ENCODE data around the gene ATL3. TPM values are rescaled to one million over a fixed set of nuclear protein-coding genes. Genes with fewer than 3 reads are reported as not detected.
A peak's percentile ranks its signal among the peaks of the same experiment; 100 is the strongest.

ATL3 gene
- total RNA-seq, 1 experiment from 2014 or later, result 98.3 TPM

DNA sequence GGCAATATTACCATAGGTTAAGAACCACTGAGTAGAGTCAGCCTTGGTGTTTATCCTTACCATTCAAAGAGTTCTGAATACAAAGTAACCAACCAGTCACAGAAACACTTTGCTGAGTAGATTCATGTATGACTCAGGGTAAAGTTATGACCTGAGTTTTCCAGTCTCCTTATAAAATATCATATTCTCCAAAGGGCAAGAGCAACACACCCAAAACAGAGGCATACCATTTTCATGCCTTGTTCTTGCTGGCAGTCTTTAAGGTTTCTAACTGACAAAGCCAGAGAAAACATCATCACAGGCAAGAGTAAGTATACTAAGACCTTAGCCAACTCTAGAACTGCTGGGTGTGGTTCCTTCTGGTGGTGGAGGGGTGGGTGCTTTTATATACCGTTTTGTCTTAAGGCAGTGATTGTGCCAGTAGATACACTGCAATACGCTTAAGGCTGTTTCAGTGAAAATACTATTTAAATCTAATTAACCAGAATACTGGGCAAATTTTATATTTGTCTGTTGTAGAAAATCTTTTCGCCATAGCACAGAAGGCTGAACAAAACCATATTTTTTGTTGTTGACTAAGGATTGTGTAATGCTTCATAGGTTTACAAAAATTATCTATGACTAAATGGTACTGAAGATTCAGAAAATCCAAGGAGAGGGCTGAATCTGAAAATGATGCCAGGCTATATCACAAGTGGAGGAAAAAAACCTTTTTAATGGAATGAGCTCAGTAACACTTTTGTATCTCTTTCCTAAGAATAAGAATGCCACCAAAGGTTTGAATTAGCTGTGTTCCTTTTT lies 3.0 kb downstream of the ATL3 start:
- no peaks in the 10 kb centered on the region for H3K9me2 ChIP-seq (ENCODE audit: insufficient read depth)
- H3K79me2 ChIP-seq (ENCODE audit: low read depth), result peaks cover 72% of the 10 kb centered on the region
- peaks cover 3% of the 10 kb centered on the region; the same call in 1 of the 2 replicates for H3K36me3 ChIP-seq (ENCODE audit: low read depth)
- peaks cover 60% of the 10 kb centered on the region for H3F3A ChIP-seq (ENCODE audit: insufficient read depth, low read depth)
- BruUV-seq (replicated peaks), result TSS peak; percentile 65
- intact Hi-C loops (cut with micrococcal nuclease; ENCODE audit: unreplicated experiment), result no loop called here
- no peaks in the 10 kb centered on the region for H3K27me3 ChIP-seq (ENCODE audit: insufficient read depth, low read depth)
- no peaks in the 10 kb centered on the region for H3K9me3 ChIP-seq (ENCODE audit: insufficient read depth, low read depth)
- peaks cover 16% of the 10 kb centered on the region for H4K20me1 ChIP-seq (ENCODE audit: insufficient read depth)
- H2AFZ ChIP-seq, result no peak overlapping the region
- ChIA-PET CTCF (interaction anchor here (0.6 to 1.1 kb wide), 3 partner anchors 13 to 158 kb away, joined by 3 to 14 read pairs (median 4); partner anchors contain the start of gene RTN3), POLR2A (ENCODE audit: unreplicated experiment) (interaction anchor here (0.7 to 0.8 kb wide), 2 partner anchors 10 to 138 kb away, joined by 3 to 31 read pairs; no protein-coding TSS in a partner anchor)
- H3K27ac ChIP-seq, result peak overlapping the region; percentile 65
- peak; percentile 51 to 97 for DNase-seq
- peaks cover 59% of the 10 kb centered on the region for H3K4me1 ChIP-seq (replicated peaks; ENCODE audit: insufficient read depth)
- H3K4me2 ChIP-seq, result peak overlapping the region; percentile 50
- no peak overlapping the region; the same call in 1 of the 2 replicates for H3K4me3 ChIP-seq
- no peak for TF ChIP-seq EZH2 (IDR thresholded peaks at IDR 0.05; ENCODE audit: low read depth)
- TF ChIP-seq, protein P1, sequence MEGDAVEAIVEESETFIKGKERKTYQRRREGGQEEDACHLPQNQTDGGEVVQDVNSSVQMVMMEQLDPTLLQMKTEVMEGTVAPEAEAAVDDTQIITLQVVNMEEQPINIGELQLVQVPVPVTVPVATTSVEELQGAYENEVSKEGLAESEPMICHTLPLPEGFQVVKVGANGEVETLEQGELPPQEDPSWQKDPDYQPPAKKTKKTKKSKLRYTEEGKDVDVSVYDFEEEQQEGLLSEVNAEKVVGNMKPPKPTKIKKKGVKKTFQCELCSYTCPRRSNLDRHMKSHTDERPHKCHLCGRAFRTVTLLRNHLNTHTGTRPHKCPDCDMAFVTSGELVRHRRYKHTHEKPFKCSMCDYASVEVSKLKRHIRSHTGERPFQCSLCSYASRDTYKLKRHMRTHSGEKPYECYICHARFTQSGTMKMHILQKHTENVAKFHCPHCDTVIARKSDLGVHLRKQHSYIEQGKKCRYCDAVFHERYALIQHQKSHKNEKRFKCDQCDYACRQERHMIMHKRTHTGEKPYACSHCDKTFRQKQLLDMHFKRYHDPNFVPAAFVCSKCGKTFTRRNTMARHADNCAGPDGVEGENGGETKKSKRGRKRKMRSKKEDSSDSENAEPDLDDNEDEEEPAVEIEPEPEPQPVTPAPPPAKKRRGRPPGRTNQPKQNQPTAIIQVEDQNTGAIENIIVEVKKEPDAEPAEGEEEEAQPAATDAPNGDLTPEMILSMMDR (conservative IDR thresholded peaks at IDR 0.05), result no peak

DNA sequence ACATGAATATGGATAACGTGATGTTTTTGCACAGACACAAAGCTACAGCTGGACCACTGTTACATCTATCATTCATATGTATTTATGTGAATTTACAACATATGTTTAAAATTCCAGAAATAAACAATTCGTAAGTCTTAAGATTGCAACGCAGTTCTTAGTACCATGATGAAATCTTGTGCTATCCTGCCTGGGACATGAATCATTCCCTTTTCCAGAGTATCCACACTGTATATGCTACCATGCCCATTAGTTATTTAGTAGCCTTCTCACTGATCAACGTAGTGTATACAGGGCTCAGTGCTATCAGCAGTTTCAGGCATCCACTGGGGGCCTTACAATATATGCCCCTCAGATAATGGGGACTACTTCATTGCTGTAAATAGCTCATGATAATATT lies 4.3 kb downstream of the ATL3 start:
- peak in 1 of 2 experiments; percentile 9 for DNase-seq
- intact Hi-C loops (cut with micrococcal nuclease; ENCODE audit: unreplicated experiment), result no loop called here
- ChIA-PET CTCF (interaction anchor here (0.7 kb wide), 1 partner anchor 106 kb away, joined by 3 read pairs; no protein-coding TSS in a partner anchor), POLR2A (ENCODE audit: unreplicated experiment) (interaction anchor here (0.6 to 0.7 kb wide), 2 partner anchors 59 to 112 kb away, joined by 3 to 11 read pairs; no protein-coding TSS in a partner anchor)
- Histone ChIP-seq H4K20me1 (ENCODE audit: insufficient read depth) (peaks cover 16% of the 10 kb centered on the region), H3K27ac (peak overlapping the region; percentile 65), H3K27me3 (ENCODE audit: insufficient read depth, low read depth) (no peaks in the 10 kb centered on the region), H2AFZ (no peak overlapping the region), H3F3A (ENCODE audit: insufficient read depth, low read depth) (peaks cover 57% of the 10 kb centered on the region), H3K36me3 (ENCODE audit: low read depth) (peaks cover 3% of the 10 kb centered on the region; the same call in 1 of the 2 replicates), H3K9me2 (ENCODE audit: insufficient read depth) (no peaks in the 10 kb centered on the region), H3K79me2 (ENCODE audit: low read depth) (peaks cover 85% of the 10 kb centered on the region), H3K9me3 (ENCODE audit: insufficient read depth, low read depth) (no peaks in the 10 kb centered on the region), H3K4me1 (replicated peaks; ENCODE audit: insufficient read depth) (peaks cover 52% of the 10 kb centered on the region), H3K4me2 (peak overlapping the region; percentile 50; the same call in 1 of the 2 replicates), H3K4me3 (no peak overlapping the region)
- TF ChIP-seq, protein P1 (conservative IDR thresholded peaks at IDR 0.05), result no peak
- TF ChIP-seq EZH2 (IDR thresholded peaks at IDR 0.05; ENCODE audit: low read depth), result no peak
- BruUV-seq (replicated peaks), result no TSS peak

DNA sequence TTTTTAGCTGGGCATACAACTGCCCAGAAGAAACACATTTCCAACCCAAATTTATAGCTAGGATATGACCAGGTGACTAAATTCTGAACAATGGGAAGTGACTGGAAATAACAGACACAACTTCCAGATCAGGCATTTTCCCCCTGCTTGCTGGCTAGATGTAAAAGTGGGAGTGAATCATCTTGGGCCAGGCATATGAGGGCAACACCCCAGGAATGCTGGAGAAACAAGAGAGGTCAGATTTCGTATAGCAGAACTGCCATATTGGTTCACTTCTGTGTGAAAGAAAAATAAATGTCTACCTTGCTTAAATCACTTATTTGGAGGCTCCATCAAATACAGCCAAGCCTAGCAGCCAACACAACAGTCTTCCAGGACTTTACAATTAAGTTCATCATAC lies 7.4 kb downstream of the ATL3 start:
- Histone ChIP-seq H3K79me2 (ENCODE audit: low read depth) (peaks cover 92% of the 10 kb centered on the region), H3K4me2 (peak overlapping the region; percentile 16), H3K9me3 (ENCODE audit: insufficient read depth, low read depth) (no peaks in the 10 kb centered on the region), H4K20me1 (ENCODE audit: insufficient read depth) (peaks cover 16% of the 10 kb centered on the region), H3K9me2 (ENCODE audit: insufficient read depth) (no peaks in the 10 kb centered on the region), H3K4me1 (replicated peaks; ENCODE audit: insufficient read depth) (peaks cover 38% of the 10 kb centered on the region), H3K36me3 (ENCODE audit: low read depth) (peaks cover 3% of the 10 kb centered on the region; the same call in 1 of the 2 replicates), H3K4me3 (no peak overlapping the region), H3K27ac (peak overlapping the region; percentile 10; the same call in 1 of the 2 replicates), H2AFZ (no peak overlapping the region), H3K27me3 (ENCODE audit: insufficient read depth, low read depth) (no peaks in the 10 kb centered on the region), H3F3A (ENCODE audit: insufficient read depth, low read depth) (peaks cover 40% of the 10 kb centered on the region)
- peak; percentile 40 to 67 for DNase-seq
- POLR2A ChIA-PET (ENCODE audit: unreplicated experiment), result no interaction called here
- no peak for TF ChIP-seq EZH2 (IDR thresholded peaks at IDR 0.05; ENCODE audit: low read depth)
- TF ChIP-seq, protein P1 (conservative IDR thresholded peaks at IDR 0.05), result no peak
- intact Hi-C loops (cut with micrococcal nuclease; ENCODE audit: unreplicated experiment), result no loop called here
- no TSS peak for BruUV-seq (replicated peaks)
- CTCF ChIA-PET, result interaction anchor here (0.6 kb wide), 1 partner anchor 160 kb away, joined by 8 read pairs; no protein-coding TSS in a partner anchor

Data from PC-9 (cell line).